IPS-20b (cell line): ENCODE data around the gene DCAF8.
A peak's percentile ranks its signal among the peaks of the same experiment; 100 is the strongest.

Experiments used
- H3K27ac ChIP-seq: one replicate; pipeline ENCODE4 v1.5.1; 2013; ENCODE audit warnings: low read length
- H3K27me3 ChIP-seq: 2 replicates; pipeline ENCODE4 v1.6.1; 2013; ENCODE audit warnings: mild to moderate bottlenecking, low read length, inconsistent platforms; ENCODE audit not compliant: insufficient read depth
- H3K36me3 ChIP-seq: 2 replicates; pipeline ENCODE4 v1.6.1; 2013; ENCODE audit warnings: low read depth, mild to moderate bottlenecking, inconsistent platforms, low read length, moderate library complexity; ENCODE audit not compliant: insufficient read depth
- H3K4me1 ChIP-seq: 2 replicates; pipeline ENCODE4 v1.6.1; 2013; ENCODE audit warnings: mild to moderate bottlenecking, control low read depth, inconsistent platforms, low read length, moderate library complexity; ENCODE audit not compliant: insufficient read depth
- H3K4me3 ChIP-seq: 2 replicates; pipeline ENCODE4 v1.5.1; 2013; ENCODE audit warnings: mild to moderate bottlenecking, low read length, inconsistent platforms
- H3K9ac ChIP-seq: 2 replicates; pipeline ENCODE4 v1.6.1; 2013; ENCODE audit warnings: low read depth, mild to moderate bottlenecking, inconsistent platforms, low read length, moderate library complexity
- H3K9me3 ChIP-seq: 2 replicates; pipeline ENCODE4 v1.6.1; 2013; ENCODE audit warnings: mild to moderate bottlenecking, low read depth, low read length, inconsistent platforms; ENCODE audit not compliant: insufficient read depth

DCAF8 gene

GRCh38 chr1:160221089-160221488 is 41.3 kb downstream of the DCAF8 start:
- H3K9me3 ChIP-seq = no peaks in the 10 kb centered on the region
- H3K4me3 ChIP-seq = no peak overlapping the region
- H3K36me3 ChIP-seq = peaks cover 100% of the 10 kb centered on the region
- H3K27me3 ChIP-seq = no peaks in the 10 kb centered on the region
- H3K27ac ChIP-seq = no peak overlapping the region
- no peak overlapping the region for H3K9ac ChIP-seq
- H3K4me1 ChIP-seq = peaks cover 7% of the 10 kb centered on the region; the same call in 1 of the 2 replicates

GRCh38 chr1:160220301-160220700 is 42.0 kb downstream of the DCAF8 start:
- Histone ChIP-seq H3K27ac (no peak overlapping the region), H3K27me3 (no peaks in the 10 kb centered on the region), H3K9me3 (no peaks in the 10 kb centered on the region), H3K4me3 (no peak overlapping the region), H3K9ac (no peak overlapping the region), H3K4me1 (peaks cover 7% of the 10 kb centered on the region; the same call in 1 of the 2 replicates), H3K36me3 (peaks cover 100% of the 10 kb centered on the region)

- Histone ChIP-seq H3K9ac (no peak overlapping the region), H3K4me1 (peaks cover 7% of the 10 kb centered on the region; the same call in 1 of the 2 replicates), H3K27me3 (no peaks in the 10 kb centered on the region), H3K27ac (no peak overlapping the region), H3K9me3 (no peaks in the 10 kb centered on the region), H3K4me3 (no peak overlapping the region), H3K36me3 (peaks cover 100% of the 10 kb centered on the region)
Measured at GRCh38 chr1:160219062-160219929, 43.1 kb downstream of the DCAF8 start.

GRCh38 chr1:160217481-160218051 is 44.8 kb downstream of the DCAF8 start:
- Histone ChIP-seq H3K36me3 (peaks cover 100% of the 10 kb centered on the region), H3K9ac (no peak overlapping the region), H3K4me1 (peaks cover 7% of the 10 kb centered on the region; the same call in 1 of the 2 replicates), H3K4me3 (no peak overlapping the region), H3K9me3 (no peaks in the 10 kb centered on the region), H3K27me3 (no peaks in the 10 kb centered on the region), H3K27ac (no peak overlapping the region)

- Histone ChIP-seq H3K4me3 (no peak overlapping the region), H3K36me3 (peaks cover 100% of the 10 kb centered on the region)
Measured at GRCh38 chr1:160216301-160216700, 46.0 kb downstream of the DCAF8 start.

GRCh38 chr1:160214481-160215140 is 47.7 kb downstream of the DCAF8 start:
- Histone ChIP-seq H3K4me3 (no peak overlapping the region), H3K9me3 (no peaks in the 10 kb centered on the region), H3K9ac (no peak overlapping the region), H3K4me1 (peaks cover 8% of the 10 kb centered on the region; the same call in 1 of the 2 replicates), H3K27ac (no peak overlapping the region), H3K27me3 (no peaks in the 10 kb centered on the region), H3K36me3 (peaks cover 90% of the 10 kb centered on the region)

More at GRCh38 chr1:160216301-160216700, 46.0 kb downstream of the DCAF8 start:
- Histone ChIP-seq H3K9ac (no peak overlapping the region), H3K9me3 (no peaks in the 10 kb centered on the region), H3K27ac (no peak overlapping the region), H3K27me3 (no peaks in the 10 kb centered on the region), H3K4me1 (peaks cover 7% of the 10 kb centered on the region; the same call in 1 of the 2 replicates)

- Histone ChIP-seq H3K36me3 (peaks cover 71% of the 10 kb centered on the region), H3K4me1 (peaks cover 31% of the 10 kb centered on the region), H3K9ac (no peak overlapping the region), H3K27me3 (no peaks in the 10 kb centered on the region), H3K4me3 (no peak overlapping the region), H3K27ac (no peak overlapping the region), H3K9me3 (no peaks in the 10 kb centered on the region)
Measured at GRCh38 chr1:160211046-160211790, 51.1 kb downstream of the DCAF8 start.

- Histone ChIP-seq H3K36me3 (peaks cover 65% of the 10 kb centered on the region), H3K27me3 (no peaks in the 10 kb centered on the region), H3K9ac (no peak overlapping the region), H3K27ac (no peak overlapping the region), H3K9me3 (no peaks in the 10 kb centered on the region), H3K4me3 (no peak overlapping the region; the same call in 1 of the 2 replicates), H3K4me1 (peaks cover 34% of the 10 kb centered on the region)
Measured at GRCh38 chr1:160210561-160210960, 51.8 kb downstream of the DCAF8 start.

- peaks cover 54% of the 10 kb centered on the region for H3K36me3 ChIP-seq
- no peaks in the 10 kb centered on the region for H3K9me3 ChIP-seq
- no peaks in the 10 kb centered on the region for H3K27me3 ChIP-seq
- peak overlapping the region; percentile 11; the same call in 1 of the 2 replicates for H3K4me3 ChIP-seq
- no peak overlapping the region for H3K9ac ChIP-seq
- no peak overlapping the region for H3K27ac ChIP-seq
- peaks cover 38% of the 10 kb centered on the region for H3K4me1 ChIP-seq
Measured at GRCh38 chr1:160209321-160210046, 52.9 kb downstream of the DCAF8 start.

GRCh38 chr1:160208557-160209320 is 53.6 kb downstream of the DCAF8 start:
- Histone ChIP-seq H3K4me3 (no peak overlapping the region), H3K27ac (no peak overlapping the region), H3K9ac (no peak overlapping the region), H3K4me1 (peaks cover 41% of the 10 kb centered on the region), H3K9me3 (no peaks in the 10 kb centered on the region), H3K27me3 (no peaks in the 10 kb centered on the region), H3K36me3 (peaks cover 47% of the 10 kb centered on the region)
